ENCODE results near the gene RFX4. TPM values are rescaled to one million over a fixed set of nuclear protein-coding genes. Genes with fewer than 3 reads are reported as not detected.
A peak's percentile ranks its signal among the peaks of the same experiment; 100 is the strongest.

RFX4 gene
- total and polyA plus RNA-seq, 9 of the 15 experiments (the other 6 are each of a cell fraction or from before 2014, with no cell fraction given): not detected

GRCh38 chr12:106774005-106774807 is 191.4 kb downstream of the RFX4 start, which contains the start of gene RIC8B (continued):
- TF ChIP-seq ELF2 (CRISPR knock-in tag; IDR thresholded peaks at IDR 0.05): 0 out of 2 replicates have a peak, but pooled peaks have one; percentile 13
- no peak for TF ChIP-seq ILK (tag; IDR thresholded peaks at IDR 0.05; ENCODE audit: borderline replicate concordance, low read depth)
- peak; percentile 93 for TF ChIP-seq PCBP1 (IDR thresholded peaks at IDR 0.05; ENCODE audit: low read depth, low read length, poor library complexity, severe bottlenecking)
- TF ChIP-seq KLF10 (CRISPR knock-in tag; IDR thresholded peaks at IDR 0.05): no peak
- peak; percentile 29 to 67; a peak in 3 of 4 replicates for TF ChIP-seq MNT (conservative IDR thresholded peaks at IDR 0.05)
- no peak for TF ChIP-seq IRF2 (CRISPR knock-in tag; IDR thresholded peaks at IDR 0.05)
- TF ChIP-seq PKNOX1 (IDR thresholded peaks at IDR 0.05): peak; percentile 90
- no peak for TF ChIP-seq ERF (CRISPR knock-in tag; IDR thresholded peaks at IDR 0.05)
- no peak for TF ChIP-seq RNF219 (CRISPR knock-in tag; IDR thresholded peaks at IDR 0.05)
- peak; percentile 81 for TF ChIP-seq SP1 (CRISPR knock-in tag; IDR thresholded peaks at IDR 0.05)
- TF ChIP-seq RBBP5 (IDR thresholded peaks at IDR 0.05; ENCODE audit: borderline replicate concordance, insufficient read depth, low read length, poor library complexity, severe bottlenecking): peak; percentile 88
- no peak for TF ChIP-seq TAF7 (tag; IDR thresholded peaks at IDR 0.05)
- no peak for TF ChIP-seq ESRRB (CRISPR knock-in tag; IDR thresholded peaks at IDR 0.05; ENCODE audit: borderline replicate concordance)
- TF ChIP-seq KAT7 (CRISPR knock-in tag; IDR thresholded peaks at IDR 0.05; ENCODE audit: borderline replicate concordance): no peak; the same call in 1 of the 2 replicates
- TF ChIP-seq KAT8 (IDR thresholded peaks at IDR 0.05; ENCODE audit: low read depth): no peak
- TF ChIP-seq CLOCK (CRISPR knock-in tag; IDR thresholded peaks at IDR 0.05; ENCODE audit: borderline replicate concordance): no peak
- peak; percentile 90 for TF ChIP-seq FOSL1 (tag; conservative IDR thresholded peaks at IDR 0.05)
- TF ChIP-seq THRB (CRISPR knock-in tag; conservative IDR thresholded peaks at IDR 0.05): no peak
